Vagina (tissue), 2 donors: ENCODE data around the gene PROSER2. TPM values are rescaled to one million over a fixed set of nuclear protein-coding genes. Genes with fewer than 3 reads are reported as not detected.

ENCODE experiments used
- DNase-seq, 2 donors: peaks; one replicate each; pipeline ENCODE4 v3.0.0-alpha.2; 2017; ENCODE audit errors: extremely low spot score in 2 of 2
- H3K27ac ChIP-seq: fragments of 200-600 bp; sonication (generic); one replicate; pipeline ENCODE4 v1.5.1; 2019
- H3K27me3 ChIP-seq: fragments of 200-600 bp; sonication (generic); one replicate; pipeline ENCODE4 v1.5.1; 2019
- H3K36me3 ChIP-seq, 2 donors: fragments of 200-600 bp; sonication (generic); one replicate each; pipeline ENCODE4 v1.5.1; 2017 to 2019
- H3K4me1 ChIP-seq: fragments of 200-600 bp; sonication (generic); one replicate; pipeline ENCODE4 v1.5.1; 2019
- H3K4me3 ChIP-seq, 2 donors: fragments of 200-600 bp; sonication (generic); 1 replicate in 1 of 2; 2 replicates in 1 of 2; pipeline ENCODE4 v1.5.1; 2016 to 2019
- H3K9me3 ChIP-seq: fragments of 200-600 bp; sonication (generic); one replicate; pipeline ENCODE4 v1.5.1; 2019
- CTCF ChIP-seq, 3 experiments: fragments of 450-650 bp in 2 of 3; fragments of 200-600 bp in 1 of 3; sonication (generic) in 1 of 3; IDR thresholded peaks; one replicate each; pipeline ENCODE4 v1.5.1; 2017 to 2019; ENCODE audit warnings: antibody characterized with exemption in 3 of 3, mild to moderate bottlenecking in 2 of 3, moderate library complexity in 2 of 3
- POLR2A ChIP-seq, 2 donors: fragments of 450-650 bp; IDR thresholded peaks; one replicate each; pipeline ENCODE4 v1.6.1; 2017; ENCODE audit warnings: antibody characterized with exemption in 2 of 2, mild to moderate bottlenecking in 2 of 2, moderate library complexity in 2 of 2
- POLR2AphosphoS5 ChIP-seq, 2 donors: sonication (generic); formaldehyde crosslinking; IDR thresholded peaks; one replicate each; pipeline ENCODE4 v1.9.0; 2017; ENCODE audit warnings: antibody characterized with exemption in 2 of 2, mild to moderate bottlenecking in 2 of 2, low read depth in 1 of 2; ENCODE audit not compliant: insufficient read depth in 1 of 2
- intact Hi-C: fragments of 100-400 bp; cut with DNase I; formaldehyde crosslinking; loops from one replicate; pipeline ENCODE4 v1.15.1; 2023
- total RNA-seq: library from RNA; depleted of rRNA; stranded (reverse); fragments of >200 nt; gene quantifications from one replicate; pipeline ENCODE4 v1.2.3, GENCODE V29; 2016

The PROSER2 gene
- total RNA-seq, 1 donor from 2014 or later = 8.1 TPM

- Histone ChIP-seq H3K27me3 (no peaks in the 10 kb centered on the region), H3K4me3 (no peak overlapping the region), H3K4me1 (no peaks in the 10 kb centered on the region), H3K9me3 (no peaks in the 10 kb centered on the region), H3K36me3 (no peaks in the 10 kb centered on the region), H3K27ac (no peak overlapping the region)
- DNase-seq = no peak
- intact Hi-C loops = no loop called here
- no peak for TF ChIP-seq CTCF (IDR thresholded peaks at IDR 0.05)
- no peak for TF ChIP-seq POLR2A (IDR thresholded peaks at IDR 0.05)
- TF ChIP-seq POLR2AphosphoS5 (IDR thresholded peaks at IDR 0.05; ENCODE audit: insufficient read depth in 1 of 2, low read depth in 1 of 2) = no peak
These were observed 74.8 kb downstream of the PROSER2 start for GRCh38 chr10:11898033-11898371.

GRCh38 chr10:11898372-11899066 lies 75.4 kb downstream of the PROSER2 start:
- intact Hi-C loops = no loop called here
- no peak for DNase-seq
- H3K36me3 ChIP-seq = no peaks in the 10 kb centered on the region
- H3K4me1 ChIP-seq = no peaks in the 10 kb centered on the region
- H3K27ac ChIP-seq = no peak overlapping the region
- no peaks in the 10 kb centered on the region for H3K27me3 ChIP-seq
- no peak overlapping the region for H3K4me3 ChIP-seq
- no peaks in the 10 kb centered on the region for H3K9me3 ChIP-seq
- TF ChIP-seq CTCF (IDR thresholded peaks at IDR 0.05) = no peak
- no peak for TF ChIP-seq POLR2A (IDR thresholded peaks at IDR 0.05)
- TF ChIP-seq POLR2AphosphoS5 (IDR thresholded peaks at IDR 0.05; ENCODE audit: insufficient read depth in 1 of 2, low read depth in 1 of 2) = no peak

- no peak for DNase-seq
- no peak overlapping the region for H3K27ac ChIP-seq
- H3K9me3 ChIP-seq = no peaks in the 10 kb centered on the region
- H3K4me3 ChIP-seq = no peak overlapping the region
- no peaks in the 10 kb centered on the region for H3K4me1 ChIP-seq
- TF ChIP-seq POLR2A (IDR thresholded peaks at IDR 0.05) (no peak), CTCF (IDR thresholded peaks at IDR 0.05) (no peak), POLR2AphosphoS5 (IDR thresholded peaks at IDR 0.05; ENCODE audit: insufficient read depth in 1 of 2, low read depth in 1 of 2) (no peak)
- no peaks in the 10 kb centered on the region for H3K36me3 ChIP-seq
- intact Hi-C loops = no loop called here
- no peaks in the 10 kb centered on the region for H3K27me3 ChIP-seq
These were observed 76.1 kb downstream of the PROSER2 start for GRCh38 chr10:11899067-11899876.

- no peak overlapping the region for H3K27ac ChIP-seq
- no peaks in the 10 kb centered on the region for H3K36me3 ChIP-seq
- no peak for DNase-seq
- no peaks in the 10 kb centered on the region for H3K4me1 ChIP-seq
- no peak overlapping the region for H3K4me3 ChIP-seq
- no peaks in the 10 kb centered on the region for H3K9me3 ChIP-seq
- TF ChIP-seq CTCF (IDR thresholded peaks at IDR 0.05) (no peak), POLR2A (IDR thresholded peaks at IDR 0.05) (no peak), POLR2AphosphoS5 (IDR thresholded peaks at IDR 0.05; ENCODE audit: insufficient read depth in 1 of 2, low read depth in 1 of 2) (no peak)
- no peaks in the 10 kb centered on the region for H3K27me3 ChIP-seq
- intact Hi-C loops = no loop called here
These were observed 77.8 kb downstream of the PROSER2 start for GRCh38 chr10:11901036-11901301.

- TF ChIP-seq CTCF (IDR thresholded peaks at IDR 0.05) (no peak), POLR2AphosphoS5 (IDR thresholded peaks at IDR 0.05; ENCODE audit: insufficient read depth in 1 of 2, low read depth in 1 of 2) (no peak), POLR2A (IDR thresholded peaks at IDR 0.05) (no peak)
- Histone ChIP-seq H3K9me3 (no peaks in the 10 kb centered on the region), H3K36me3 (no peaks in the 10 kb centered on the region), H3K27me3 (no peaks in the 10 kb centered on the region), H3K4me1 (no peaks in the 10 kb centered on the region), H3K4me3 (no peak overlapping the region), H3K27ac (no peak overlapping the region)
- intact Hi-C loops = no loop called here
- DNase-seq = no peak
These were observed 78.3 kb downstream of the PROSER2 start for GRCh38 chr10:11901454-11901832.
